ENCODE data around the gene BTBD1. TPM values are rescaled to one million over a fixed set of nuclear protein-coding genes. Genes with fewer than 3 reads are reported as not detected.

BTBD1 gene
- 137 and 147 TPM in 2 replicates for total RNA-seq (2014; rRNA removed; shearing (Covaris generic))
- 79.8 and 90.7 TPM in 2 replicates for polyA plus RNA-seq (2015; cell fraction: cytosol; rRNA removed)
- polyA plus RNA-seq (2015; cell fraction: nucleus; rRNA removed), result 40.2 and 48.0 TPM in 2 replicates

DNA sequence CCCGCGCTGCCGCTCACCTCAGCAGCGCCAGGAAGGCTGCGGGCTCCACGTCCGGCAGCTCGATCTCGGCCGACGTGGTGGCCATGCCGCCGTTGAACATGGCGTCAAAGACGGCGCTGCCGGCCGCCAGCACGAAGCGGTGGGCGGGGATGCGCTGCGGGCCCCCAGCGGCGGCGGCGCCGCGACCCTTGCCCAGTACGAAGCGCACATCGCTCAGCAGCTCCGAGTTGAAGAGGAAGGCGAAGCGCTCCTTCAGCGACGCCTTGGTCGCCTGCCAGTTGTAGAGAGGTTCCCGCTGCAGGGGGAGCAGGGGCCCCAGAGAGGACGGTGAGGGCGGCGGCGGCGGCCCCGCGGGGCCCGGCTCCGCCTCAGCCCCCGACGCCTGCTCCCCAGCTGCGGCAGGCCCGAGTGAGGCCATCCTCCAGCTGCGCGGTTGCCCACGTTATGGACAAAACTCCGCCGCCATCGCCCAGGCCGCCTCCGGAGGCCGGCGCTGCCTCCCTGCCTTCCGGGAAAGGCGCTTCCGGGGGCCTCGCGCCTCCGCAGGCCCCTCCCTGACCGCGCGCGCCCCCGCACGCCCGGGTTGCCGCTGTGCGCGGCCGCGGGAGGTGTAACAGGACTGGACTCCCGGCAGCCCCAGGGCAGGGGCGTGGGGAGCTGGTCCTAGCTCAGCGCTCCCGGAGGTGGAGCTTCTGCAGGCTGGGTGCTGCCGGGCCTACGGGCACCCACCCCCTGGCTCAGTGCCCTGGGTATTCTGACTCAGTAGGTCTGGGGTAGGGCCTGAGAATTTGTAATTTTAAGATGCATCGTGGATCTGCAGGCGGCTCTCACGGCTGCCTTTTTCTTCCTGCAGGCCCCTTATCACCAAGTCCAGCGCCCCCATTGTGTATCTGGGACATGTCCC, at the start of gene BTBD1:
Gene BTBD1 (minus strand): TSS at position 519 of the 904 bp plus-strand sequence. CDS start 101 bp downstream, at position 418.
- peak; percentile 93 for DNase-seq (ENCODE audit: low read depth, low spot score)
- in situ Hi-C loops (cut with HindIII; ENCODE audit: low pct_unique_long_range_greater_than_20kb, low sequenced_read_pairs), result no loop called here

DNA sequence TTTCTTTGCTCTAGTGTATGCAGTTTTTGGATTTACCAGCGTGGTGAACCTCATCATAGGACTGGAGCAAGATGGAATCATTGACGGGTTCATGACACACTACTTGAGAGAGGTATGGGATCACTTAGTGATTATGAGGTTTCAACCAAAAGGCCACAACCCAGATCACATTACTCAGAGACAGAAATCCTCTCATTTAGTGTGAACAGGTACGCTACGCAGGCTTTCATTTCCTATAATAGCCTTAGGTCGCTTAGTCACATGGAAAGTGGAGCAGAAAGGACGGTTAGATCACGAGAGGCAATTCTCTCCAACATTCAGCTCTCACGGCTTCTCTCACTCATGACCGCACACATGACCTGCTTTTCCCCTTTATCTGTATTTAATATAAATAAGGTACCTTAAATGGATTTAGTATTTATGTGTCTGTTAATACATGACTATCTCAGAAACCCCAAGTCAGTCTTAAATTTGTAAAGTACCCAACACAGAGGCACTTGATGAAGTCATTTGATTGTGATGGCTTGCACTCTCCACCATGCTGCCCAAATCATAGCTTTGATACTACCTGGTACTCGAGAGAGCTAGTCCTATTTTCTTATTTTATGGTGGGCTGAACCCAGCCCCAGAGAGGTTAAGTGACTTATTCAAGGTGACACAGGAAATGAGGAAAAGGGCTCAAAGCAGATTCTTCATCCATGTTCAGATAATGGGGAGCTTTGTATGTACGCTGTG, 48.9 kb upstream of the BTBD1 start:
- in situ Hi-C loops (cut with HindIII; ENCODE audit: low pct_unique_long_range_greater_than_20kb, low sequenced_read_pairs), result no loop called here
- DNase-seq (ENCODE audit: low read depth, low spot score), result no peak

DNA sequence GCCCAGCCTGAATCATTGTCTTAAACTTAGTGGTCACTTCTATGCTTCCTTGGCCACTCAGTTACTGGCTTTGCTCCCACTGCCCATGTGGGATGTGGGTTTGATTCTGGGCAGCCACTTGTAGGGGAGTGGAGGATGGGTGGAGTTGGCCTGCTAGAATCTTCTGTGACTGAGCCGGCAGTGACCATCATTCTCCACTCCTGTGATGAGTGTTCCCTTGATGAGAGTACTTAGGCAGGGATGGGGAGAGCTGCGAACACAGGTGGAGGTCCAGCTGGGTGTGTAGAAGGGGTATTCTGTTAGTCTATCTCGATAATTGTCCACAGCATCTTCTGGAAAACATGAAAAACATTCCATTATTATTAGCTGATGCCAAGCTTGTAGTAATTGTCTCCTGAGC, 48.4 kb upstream of the BTBD1 start:
- DNase-seq (ENCODE audit: low read depth, low spot score), result no peak
- in situ Hi-C loops (cut with HindIII; ENCODE audit: low pct_unique_long_range_greater_than_20kb, low sequenced_read_pairs), result no loop called here

DNA sequence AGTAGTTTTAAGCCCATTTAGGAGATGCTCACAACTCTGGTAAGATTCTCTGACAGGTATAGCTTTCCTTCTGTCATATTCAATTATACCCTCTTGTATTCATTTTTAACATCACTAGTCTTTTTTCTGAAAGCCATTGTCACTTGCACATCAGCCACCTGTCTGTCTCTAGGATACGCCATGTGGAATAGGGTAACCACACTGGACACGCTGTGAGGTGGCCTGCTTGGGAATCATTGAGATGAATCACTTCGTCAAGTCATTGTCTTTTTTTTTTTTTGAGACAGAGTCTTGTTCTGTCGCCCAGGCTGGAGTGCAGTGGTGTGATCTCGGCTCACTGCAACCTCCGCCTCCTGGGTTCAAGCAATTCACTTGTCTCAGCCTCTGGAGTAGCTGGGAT, 47.8 kb upstream of the BTBD1 start:
- in situ Hi-C loops (cut with HindIII; ENCODE audit: low pct_unique_long_range_greater_than_20kb, low sequenced_read_pairs), result no loop called here

DNA sequence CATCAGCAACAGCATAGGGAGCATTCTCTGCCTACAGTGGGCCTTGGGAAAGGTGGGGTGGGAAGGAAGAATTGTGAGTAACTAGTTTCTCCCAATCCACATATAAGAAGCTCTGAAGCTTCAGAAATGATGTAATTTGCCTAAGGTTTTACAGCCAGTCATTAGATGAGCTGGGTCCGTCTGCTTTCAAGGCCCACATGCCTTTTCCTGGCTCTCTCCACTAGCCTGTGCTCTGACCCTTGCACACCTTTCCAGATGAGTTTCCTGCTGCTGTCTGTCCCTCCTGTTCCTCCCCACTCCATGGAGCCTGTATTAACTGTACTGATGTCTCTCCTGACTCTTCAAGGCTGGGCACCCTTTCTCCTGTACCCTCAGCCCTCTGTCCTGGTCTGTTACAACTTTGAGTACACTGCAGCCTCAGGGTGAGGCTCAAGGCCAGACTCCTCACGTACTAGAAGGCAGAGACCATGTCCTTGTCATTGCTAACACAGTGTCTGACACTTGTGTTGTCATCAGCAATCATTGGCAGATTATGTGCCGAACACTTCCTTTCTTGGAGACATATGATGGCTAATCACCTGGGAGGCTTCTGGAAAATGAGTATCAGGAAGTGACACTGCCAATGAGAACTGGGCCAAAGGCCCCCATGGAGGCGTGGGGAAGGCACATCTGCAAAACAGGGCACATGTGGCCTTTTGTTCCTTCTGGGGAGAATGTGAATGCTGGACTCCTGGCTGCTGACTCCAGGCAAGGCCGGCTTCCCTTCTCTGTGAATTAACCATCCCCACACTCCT, 47.0 kb upstream of the BTBD1 start:
- DNase-seq (ENCODE audit: low read depth, low spot score), result no peak
- in situ Hi-C loops (cut with HindIII; ENCODE audit: low pct_unique_long_range_greater_than_20kb, low sequenced_read_pairs), result no loop called here

More for the DNA sequence above, 47.8 kb upstream of the BTBD1 start:
- DNase-seq (ENCODE audit: low read depth, low spot score), result no peak

DNA sequence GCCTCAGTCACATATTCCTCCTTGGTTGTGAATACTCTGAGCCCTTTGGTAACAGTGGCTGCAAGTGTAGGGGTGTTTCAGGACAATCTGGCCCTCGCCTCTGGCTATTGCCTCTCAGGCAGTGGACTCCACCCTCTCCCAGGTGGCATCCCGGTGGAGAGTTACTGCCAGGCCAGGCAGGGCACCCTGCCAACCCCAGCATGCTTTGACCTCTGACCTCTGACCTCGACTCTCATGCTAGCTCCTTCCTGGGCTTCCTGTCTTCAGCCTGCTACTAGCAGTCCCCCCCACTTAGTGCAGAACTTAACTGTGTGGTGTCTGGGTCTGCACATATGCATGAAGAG, 45.9 kb upstream of the BTBD1 start:
- in situ Hi-C loops (cut with HindIII; ENCODE audit: low pct_unique_long_range_greater_than_20kb, low sequenced_read_pairs), result no loop called here
- no peak for DNase-seq (ENCODE audit: low read depth, low spot score)

DNA sequence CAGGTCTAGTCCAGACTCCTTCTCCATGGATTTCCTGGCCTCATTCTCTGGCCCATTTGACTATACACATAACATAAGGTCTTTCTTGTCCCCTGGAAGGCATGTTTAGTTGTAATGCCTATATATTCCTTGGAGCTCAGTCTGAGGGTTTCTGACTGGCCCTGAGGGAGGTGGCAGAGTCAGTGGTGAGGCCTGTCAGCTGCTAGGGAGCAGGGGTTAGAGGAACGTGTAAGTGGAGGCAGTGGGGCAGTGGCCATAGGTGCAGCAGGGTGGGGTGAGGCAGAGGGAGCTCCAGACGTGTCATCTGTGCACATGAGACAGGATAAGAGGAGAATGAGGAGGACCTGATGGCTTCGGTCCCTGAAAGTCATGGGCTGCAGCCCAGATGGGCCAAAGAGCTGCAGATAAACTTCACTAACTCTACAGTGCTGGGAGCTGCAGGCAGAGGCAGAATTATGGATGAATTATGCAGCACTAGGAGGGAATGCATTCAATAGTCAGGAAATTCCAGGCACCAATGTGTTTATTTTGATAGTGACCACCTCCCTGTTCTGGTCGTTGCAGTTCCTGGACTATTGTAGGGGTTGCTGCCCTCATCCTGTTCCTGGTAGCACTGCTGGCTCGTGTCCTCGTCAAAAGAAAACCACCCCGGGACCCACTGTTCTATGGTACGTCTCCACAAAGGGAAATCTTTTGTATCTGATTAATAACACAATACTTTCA, 45.3 kb upstream of the BTBD1 start:
- in situ Hi-C loops (cut with HindIII; ENCODE audit: low pct_unique_long_range_greater_than_20kb, low sequenced_read_pairs), result no loop called here

DNA sequence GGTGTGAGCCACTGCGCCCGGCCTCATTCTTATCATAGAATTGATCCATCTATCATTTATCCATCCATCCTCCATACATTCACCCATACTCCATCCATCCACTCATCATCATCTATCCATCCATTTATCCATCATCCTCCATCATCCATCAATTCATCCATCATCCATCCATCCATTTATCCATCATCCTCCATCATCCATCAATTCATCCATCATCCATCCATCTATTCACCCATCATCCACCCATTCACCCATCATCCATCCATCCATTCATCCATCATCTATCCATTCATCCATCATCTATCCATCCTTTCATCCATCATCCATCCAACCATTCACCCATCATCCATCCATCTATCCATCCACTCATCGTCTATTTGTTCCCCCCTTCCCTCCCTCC, 44.1 kb upstream of the BTBD1 start:
- no peak for DNase-seq (ENCODE audit: low read depth, low spot score)
- in situ Hi-C loops (cut with HindIII; ENCODE audit: low pct_unique_long_range_greater_than_20kb, low sequenced_read_pairs), result no loop called here

More for the DNA sequence above, 45.3 kb upstream of the BTBD1 start:
- DNase-seq (ENCODE audit: low read depth, low spot score), result no peak

DNA sequence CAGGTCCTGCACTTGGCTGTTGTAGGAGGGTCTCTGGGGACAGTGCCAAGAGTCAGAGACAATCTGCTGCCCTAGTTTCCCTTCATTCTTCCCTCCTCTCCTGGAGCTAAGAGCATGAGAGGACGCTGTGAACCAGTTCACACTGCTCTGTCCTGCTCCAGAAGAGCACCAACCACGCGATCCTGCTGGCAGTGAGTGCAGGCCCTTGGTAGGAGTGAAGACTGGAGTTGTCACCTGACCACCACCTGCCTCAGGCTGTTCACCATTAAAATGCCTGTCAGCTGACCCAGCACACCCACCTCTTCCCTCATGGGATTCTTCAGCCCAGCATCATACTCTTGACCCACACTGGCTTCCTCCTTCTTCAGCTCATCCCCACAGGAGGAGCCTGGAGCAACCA, 43.3 kb upstream of the BTBD1 start:
- in situ Hi-C loops (cut with HindIII; ENCODE audit: low pct_unique_long_range_greater_than_20kb, low sequenced_read_pairs), result no loop called here

DNA sequence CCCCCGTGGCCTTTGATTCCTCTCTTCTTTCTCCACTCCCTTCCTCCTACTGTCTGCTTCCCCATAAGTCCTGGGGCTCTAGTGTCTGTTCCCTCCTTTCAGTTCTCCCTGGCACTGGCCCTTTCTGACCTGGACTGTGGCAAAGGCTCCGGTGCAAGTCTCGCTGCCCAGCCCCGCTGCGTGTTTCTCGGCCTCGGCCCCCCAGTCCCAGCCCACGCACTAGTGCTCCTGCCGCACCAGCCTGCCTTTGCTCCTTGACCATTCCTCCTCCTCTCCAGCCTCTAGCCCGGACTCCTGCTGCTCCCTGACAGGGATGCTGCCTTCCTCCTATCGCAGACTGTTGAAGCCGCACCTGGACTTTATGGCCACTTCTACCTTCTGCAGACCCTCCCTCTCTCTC, 42.5 kb upstream of the BTBD1 start:
- DNase-seq (ENCODE audit: low read depth, low spot score), result no peak
- in situ Hi-C loops (cut with HindIII; ENCODE audit: low pct_unique_long_range_greater_than_20kb, low sequenced_read_pairs), result no loop called here

More for the DNA sequence above, 43.3 kb upstream of the BTBD1 start:
- DNase-seq (ENCODE audit: low read depth, low spot score), result peak; percentile 14

DNA sequence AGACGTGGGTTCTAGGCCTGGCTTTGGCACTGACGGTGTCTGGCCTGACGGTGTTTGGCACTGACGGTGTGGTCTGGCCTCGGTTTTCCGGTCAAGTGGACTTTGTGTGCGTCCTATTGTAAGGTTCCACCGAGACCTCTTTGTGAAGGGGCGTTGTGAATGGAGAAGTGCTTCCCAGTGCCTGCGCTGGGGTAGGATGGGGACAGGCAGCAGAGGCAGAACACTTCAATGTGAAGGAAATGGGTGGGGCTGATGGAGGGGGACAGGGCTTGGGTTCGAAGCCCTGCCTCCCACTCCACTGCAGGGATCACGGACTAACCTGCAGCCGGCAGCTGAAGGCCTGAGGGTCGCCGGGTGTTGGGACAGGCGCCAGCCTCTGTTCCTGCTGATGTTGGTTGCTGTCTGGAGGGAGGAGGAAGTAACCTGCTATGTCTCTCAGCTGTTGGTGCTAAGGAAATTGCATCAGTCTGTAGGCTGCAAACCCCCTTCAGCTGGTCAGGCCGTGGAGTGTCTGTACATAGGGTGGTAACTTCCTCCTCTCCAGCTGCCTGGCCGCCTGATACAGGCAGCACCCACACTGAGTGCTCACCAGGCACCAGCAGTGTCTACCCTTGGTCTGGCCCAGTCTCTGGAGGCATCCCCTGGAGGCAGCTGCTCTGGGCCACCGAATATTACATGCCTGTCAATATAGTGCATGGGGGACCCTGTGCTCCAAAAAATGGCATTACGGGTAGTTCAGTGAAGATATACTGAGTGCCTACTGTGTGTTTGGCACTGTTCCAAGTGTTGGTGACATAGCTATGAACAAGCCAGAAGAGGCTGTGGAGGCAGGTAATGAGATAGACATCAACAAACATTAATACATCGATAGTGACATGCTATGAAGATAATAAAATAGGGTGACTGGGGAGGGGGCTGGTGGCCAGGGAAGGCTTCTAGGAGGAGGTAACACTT, 41.5 kb upstream of the BTBD1 start:
- no peak for DNase-seq (ENCODE audit: low read depth, low spot score)
- in situ Hi-C loops (cut with HindIII; ENCODE audit: low pct_unique_long_range_greater_than_20kb, low sequenced_read_pairs), result no loop called here

DNA sequence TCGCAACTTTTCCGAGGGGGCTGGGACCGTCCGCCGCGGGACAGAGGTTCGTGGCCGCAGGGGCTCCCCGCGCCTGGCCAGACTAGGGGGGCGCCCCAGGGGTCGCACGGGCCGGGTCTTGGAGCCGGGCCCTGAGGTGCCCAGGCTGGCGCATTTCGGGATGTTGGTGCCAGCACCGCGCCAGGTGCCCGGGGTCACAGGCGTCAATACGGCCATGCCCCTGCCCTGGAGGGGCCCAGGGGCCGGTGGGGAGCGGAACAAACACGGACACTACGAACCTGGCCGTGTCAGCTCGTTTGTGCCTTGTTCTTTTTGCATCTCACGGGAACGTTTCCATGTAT, 40.8 kb upstream of the BTBD1 start:
- in situ Hi-C loops (cut with HindIII; ENCODE audit: low pct_unique_long_range_greater_than_20kb, low sequenced_read_pairs), result no loop called here
- no peak for DNase-seq (ENCODE audit: low read depth, low spot score)

DNA sequence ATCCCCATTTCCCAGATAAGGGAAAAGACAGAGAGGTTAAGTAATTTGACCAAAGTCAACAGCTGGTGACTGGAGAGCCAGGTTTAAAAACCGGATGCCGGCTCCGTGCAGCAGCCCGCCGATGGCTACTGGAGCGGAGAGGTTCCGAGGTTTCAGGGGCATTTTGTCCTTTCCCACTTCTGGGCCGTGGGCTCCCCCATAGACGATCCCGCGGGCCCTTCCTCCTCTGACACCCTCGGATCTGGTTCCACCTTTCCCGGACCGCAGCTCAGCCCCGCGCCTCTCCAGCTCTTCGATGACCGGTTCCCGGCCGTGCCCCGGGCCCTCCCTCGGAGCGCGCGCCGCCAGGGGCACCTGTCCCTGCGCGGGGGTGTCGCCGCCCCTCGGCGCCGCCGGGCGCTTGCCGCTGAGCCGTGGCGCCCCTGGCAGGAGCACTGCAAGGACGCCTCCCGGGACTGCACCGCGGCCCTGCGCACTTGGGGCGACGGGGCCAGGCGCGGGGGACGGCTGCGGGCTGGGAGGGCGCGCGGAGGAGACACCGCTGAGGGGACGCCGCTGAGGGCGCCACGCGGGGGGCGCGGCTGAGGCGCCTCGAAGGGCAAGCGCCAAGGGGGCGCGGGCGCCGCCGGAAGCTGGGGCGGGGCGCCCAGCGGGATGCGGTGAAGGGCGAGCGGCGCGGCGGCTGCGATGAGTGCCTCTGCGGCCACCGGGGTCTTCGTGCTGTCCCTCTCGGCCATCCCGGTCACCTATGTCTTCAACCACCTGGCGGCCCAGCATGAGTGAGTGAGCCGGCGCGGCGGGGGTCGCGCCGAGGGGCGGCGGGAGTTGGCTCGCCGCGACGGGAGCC, 40.2 kb upstream of the BTBD1 start, which contains the start of gene TM6SF1:
Gene TM6SF1 (plus strand): TSS at position 652 of the 847 bp plus-strand sequence. CDS start 36 bp downstream, at position 688.
- no peak for DNase-seq (ENCODE audit: low read depth, low spot score)
- in situ Hi-C loops (cut with HindIII; ENCODE audit: low pct_unique_long_range_greater_than_20kb, low sequenced_read_pairs), result no loop called here

DNA sequence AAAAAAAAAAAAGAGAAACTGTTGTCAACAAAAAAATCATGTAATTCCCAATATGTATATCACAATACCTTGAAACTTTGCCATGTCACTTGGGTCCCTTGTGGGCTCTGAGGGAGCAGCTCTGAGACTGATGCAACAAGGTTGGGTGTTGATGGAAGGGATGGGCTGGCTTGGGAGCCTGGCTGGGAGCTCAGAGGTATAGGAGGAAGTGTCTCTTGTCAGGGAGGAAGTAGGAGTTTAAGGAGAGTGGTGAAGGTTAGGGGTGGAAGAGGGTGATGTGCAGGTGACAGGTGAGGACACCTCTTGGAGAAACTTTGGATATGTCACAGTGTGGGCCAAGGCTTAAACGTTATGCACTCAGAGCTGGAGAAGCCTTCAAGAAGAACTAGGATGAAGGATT, 38.4 kb upstream of the BTBD1 start:
- DNase-seq (ENCODE audit: low read depth, low spot score), result no peak
- in situ Hi-C loops (cut with HindIII; ENCODE audit: low pct_unique_long_range_greater_than_20kb, low sequenced_read_pairs), result no loop called here

DNA sequence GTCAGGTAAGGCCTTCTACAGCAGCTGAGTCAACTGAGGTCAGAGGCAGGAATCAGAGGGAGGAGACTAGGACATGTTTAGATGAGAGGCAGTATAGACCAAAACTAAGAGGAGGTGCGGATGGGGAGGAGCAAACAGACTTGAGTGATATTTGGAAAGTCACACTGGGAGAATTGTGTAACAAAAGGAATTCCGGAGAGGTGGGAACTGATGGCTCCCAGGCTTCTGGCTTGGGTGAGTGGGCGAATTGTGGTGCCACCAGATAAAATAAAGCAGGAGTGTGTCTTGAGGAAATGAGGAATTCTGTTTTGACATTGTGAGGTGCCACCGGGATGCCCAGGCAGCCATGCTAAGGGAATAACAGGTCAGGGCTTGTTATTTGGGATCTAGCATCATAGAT, 37.1 kb upstream of the BTBD1 start:
- no peak for DNase-seq (ENCODE audit: low read depth, low spot score)
- in situ Hi-C loops (cut with HindIII; ENCODE audit: low pct_unique_long_range_greater_than_20kb, low sequenced_read_pairs), result no loop called here

Data from SK-MEL-5 (cell line).